ENCODE results near the gene C19orf73. TPM values are rescaled to one million over a fixed set of nuclear protein-coding genes. Genes with fewer than 3 reads are reported as not detected.
A peak's percentile ranks its signal among the peaks of the same experiment; 100 is the strongest.

Gene C19orf73
- total RNA-seq, 1 donor from 2014 or later: not detected

- peaks cover 30 to 40% (median 35%) of the 10 kb centered on the region in 3 donors for H3K4me1 ChIP-seq (ENCODE audit: control insufficient read depth in 3 of 3, insufficient read depth in 3 of 3, low read length in 3 of 3)
- H3K36me3 ChIP-seq (ENCODE audit: control insufficient read depth in 3 of 3, insufficient read depth in 3 of 3, low read length in 3 of 3): peaks cover 0 to 6% (median 3%) of the 10 kb centered on the region in 3 donors
- peak overlapping the region; percentile 68 to 77 (median 71) for H3K4me3 ChIP-seq (ENCODE audit: low read length in 3 of 3)
- H3K27me3 ChIP-seq (ENCODE audit: control insufficient read depth in 3 of 3, insufficient read depth in 3 of 3, low read length in 3 of 3): peaks cover 3 to 14% (median 12%) of the 10 kb centered on the region in 3 donors
- H3K9ac ChIP-seq (ENCODE audit: low read depth in 1 of 3, low read length in 3 of 3): peak overlapping the region; percentile 90 to 93 (median 90)
- H3K27ac ChIP-seq (ENCODE audit: low read depth, low read length): peak overlapping the region; percentile 93
- H3K9me3 ChIP-seq (ENCODE audit: control insufficient read depth in 3 of 3, low read length in 3 of 3): no peaks in the 10 kb centered on the region
These were observed 45.2 kb downstream of the C19orf73 start for GRCh38 chr19:49073514-49074378.

GRCh38 chr19:49071860-49072547, 46.9 kb downstream of the C19orf73 start:
- H3K9me3 ChIP-seq (ENCODE audit: control insufficient read depth in 3 of 3, low read length in 3 of 3): no peaks in the 10 kb centered on the region
- H3K4me3 ChIP-seq (ENCODE audit: low read length in 3 of 3): peak overlapping the region in 2 of 3 donors; percentile 67
- peaks cover 0 to 6% (median 3%) of the 10 kb centered on the region in 3 donors for H3K36me3 ChIP-seq (ENCODE audit: control insufficient read depth in 3 of 3, insufficient read depth in 3 of 3, low read length in 3 of 3)
- peak overlapping the region; percentile 69 to 79 (median 70) for H3K9ac ChIP-seq (ENCODE audit: low read depth in 1 of 3, low read length in 3 of 3)
- H3K27ac ChIP-seq (ENCODE audit: low read depth, low read length): peak overlapping the region; percentile 88
- peaks cover 45 to 51% (median 49%) of the 10 kb centered on the region in 3 donors for H3K4me1 ChIP-seq (ENCODE audit: control insufficient read depth in 3 of 3, insufficient read depth in 3 of 3, low read length in 3 of 3)
- H3K27me3 ChIP-seq (ENCODE audit: control insufficient read depth in 3 of 3, insufficient read depth in 3 of 3, low read length in 3 of 3): peaks cover 3 to 14% (median 12%) of the 10 kb centered on the region in 3 donors

GRCh38 chr19:49070416-49070815, 48.5 kb downstream of the C19orf73 start:
- Histone ChIP-seq H3K36me3 (ENCODE audit: control insufficient read depth in 3 of 3, insufficient read depth in 3 of 3, low read length in 3 of 3) (peaks cover 0 to 6% (median 3%) of the 10 kb centered on the region in 3 donors), H3K9ac (ENCODE audit: low read depth in 1 of 3, low read length in 3 of 3) (peak overlapping the region in 1 of 3 donors; percentile 23), H3K27me3 (ENCODE audit: control insufficient read depth in 3 of 3, insufficient read depth in 3 of 3, low read length in 3 of 3) (peaks cover 3 to 14% (median 14%) of the 10 kb centered on the region in 3 donors), H3K27ac (ENCODE audit: low read depth, low read length) (peak overlapping the region; percentile 88), H3K4me3 (ENCODE audit: low read length in 3 of 3) (peak overlapping the region in 2 of 3 donors; percentile 29 to 50), H3K4me1 (ENCODE audit: control insufficient read depth in 3 of 3, insufficient read depth in 3 of 3, low read length in 3 of 3) (peaks cover 54 to 60% (median 59%) of the 10 kb centered on the region in 3 donors), H3K9me3 (ENCODE audit: control insufficient read depth in 3 of 3, low read length in 3 of 3) (no peaks in the 10 kb centered on the region)

- H3K4me3 ChIP-seq (ENCODE audit: low read length in 3 of 3): peak overlapping the region in 1 of 3 donors; percentile 50
- peaks cover 46 to 57% (median 55%) of the 10 kb centered on the region in 3 donors for H3K4me1 ChIP-seq (ENCODE audit: control insufficient read depth in 3 of 3, insufficient read depth in 3 of 3, low read length in 3 of 3)
- H3K27ac ChIP-seq (ENCODE audit: low read depth, low read length): peak overlapping the region; percentile 43
- H3K36me3 ChIP-seq (ENCODE audit: control insufficient read depth in 3 of 3, insufficient read depth in 3 of 3, low read length in 3 of 3): peaks cover 0 to 6% (median 3%) of the 10 kb centered on the region in 3 donors
- no peaks in the 10 kb centered on the region for H3K9me3 ChIP-seq (ENCODE audit: control insufficient read depth in 3 of 3, low read length in 3 of 3)
- peaks cover 3 to 16% (median 15%) of the 10 kb centered on the region in 3 donors for H3K27me3 ChIP-seq (ENCODE audit: control insufficient read depth in 3 of 3, insufficient read depth in 3 of 3, low read length in 3 of 3)
- no peak overlapping the region for H3K9ac ChIP-seq (ENCODE audit: low read depth in 1 of 3, low read length in 3 of 3)
These were observed 49.9 kb downstream of the C19orf73 start for GRCh38 chr19:49069026-49069425.

Small RNA genes within 50 kb of the gene (small RNA-seq; reads per million reads assigned to genes)
- gene RN7SL708P: not detected

Other genes with a start within 250 kb of the C19orf73 start
- gene PPP1R15A, start 246.7 kb downstream of the C19orf73 start, total RNA-seq: 26.1 TPM
- gene TULP2, start 220.4 kb downstream of the C19orf73 start, total RNA-seq: not detected
- gene NUCB1, start 218.8 kb downstream of the C19orf73 start, total RNA-seq: 107 TPM
- not detected for gene DHDH, start 185.4 kb downstream of the C19orf73 start, total RNA-seq
- gene BAX, start 164.3 kb downstream of the C19orf73 start, total RNA-seq: 20.4 TPM
- gene FTL, start 153.8 kb downstream of the C19orf73 start, total RNA-seq: 470 TPM
- gene GYS1, start 125.8 kb downstream of the C19orf73 start, total RNA-seq: 42.8 TPM
- 101 TPM for gene RUVBL2, start 125.3 kb downstream of the C19orf73 start, total RNA-seq
- not detected for gene LHB, start 102.1 kb downstream of the C19orf73 start, total RNA-seq
- not detected for gene CGB3, start 94.8 kb downstream of the C19orf73 start, total RNA-seq
- not detected for gene CGB2, start 87.3 kb downstream of the C19orf73 start, total RNA-seq
- gene CGB1, start 82.2 kb downstream of the C19orf73 start, total RNA-seq: not detected
- gene CGB5, start 75.3 kb downstream of the C19orf73 start, total RNA-seq: not detected
- not detected for gene CGB8, start 70.0 kb downstream of the C19orf73 start, total RNA-seq
- 0.52 TPM for gene CGB7, start 61.4 kb downstream of the C19orf73 start, total RNA-seq
- not detected for gene NTF4, start 54.3 kb downstream of the C19orf73 start, total RNA-seq
- gene KCNA7, start 46.4 kb downstream of the C19orf73 start, total RNA-seq: 3.7 TPM
- 103 TPM for gene SNRNP70, start 33.7 kb downstream of the C19orf73 start, total RNA-seq
- 18.3 TPM for gene LIN7B, start 4.8 kb downstream of the C19orf73 start, total RNA-seq
- gene PPFIA3, start 401 bp upstream of the C19orf73 start, total RNA-seq: 3.1 TPM
- 78.3 TPM for gene HRC, start 36.3 kb upstream of the C19orf73 start, total RNA-seq
- 5.2 TPM for gene TRPM4, start 38.6 kb upstream of the C19orf73 start, total RNA-seq
- gene SLC6A16, start 206.0 kb upstream of the C19orf73 start, total RNA-seq: not detected
- 7.8 TPM for gene CD37, start 216.3 kb upstream of the C19orf73 start, total RNA-seq
- 31.3 TPM for gene TEAD2, start 243.3 kb upstream of the C19orf73 start, total RNA-seq
- 0.52 TPM for gene DKKL1, start 244.7 kb upstream of the C19orf73 start, total RNA-seq